GM19468 (cell line): ENCODE data around the gene MALRD1.
"Not testable (repeated sequence)": the region's sequence is repeated elsewhere in the genome, so short reads cannot be mapped to it uniquely, and the experiment has no call there.

Experiments used
- ATAC-seq: cut with Tn5 transposase; IDR thresholded peaks from one replicate; pipeline ENCODE4 v1.9.1; 2021; ENCODE audit warnings: mild to moderate bottlenecking, moderate library complexity, moderate number of reproducible peaks; ENCODE audit not compliant: unreplicated experiment; ENCODE audit errors: extremely low read depth

The MALRD1 gene

DNA sequence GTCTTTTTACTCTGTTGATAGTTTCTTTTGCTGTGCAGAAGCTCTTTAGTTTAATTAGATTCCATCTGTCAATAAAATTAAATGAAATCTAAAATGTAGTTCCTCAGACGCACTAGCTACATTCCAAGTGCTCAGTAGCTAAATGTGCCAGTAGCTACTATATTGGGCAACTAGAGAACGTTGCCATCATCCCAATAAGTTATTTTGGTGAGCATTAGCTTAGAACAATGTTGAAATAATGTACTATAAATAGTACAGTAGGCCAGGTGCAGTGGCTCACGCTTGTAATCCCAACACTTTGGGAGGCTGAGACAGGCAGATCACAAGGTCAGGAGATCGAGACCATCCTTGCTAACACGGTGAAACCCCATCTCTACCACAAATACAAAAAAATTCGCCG lies 690.6 kb downstream of the MALRD1 start:
- not testable (repeated sequence) for ATAC-seq

DNA sequence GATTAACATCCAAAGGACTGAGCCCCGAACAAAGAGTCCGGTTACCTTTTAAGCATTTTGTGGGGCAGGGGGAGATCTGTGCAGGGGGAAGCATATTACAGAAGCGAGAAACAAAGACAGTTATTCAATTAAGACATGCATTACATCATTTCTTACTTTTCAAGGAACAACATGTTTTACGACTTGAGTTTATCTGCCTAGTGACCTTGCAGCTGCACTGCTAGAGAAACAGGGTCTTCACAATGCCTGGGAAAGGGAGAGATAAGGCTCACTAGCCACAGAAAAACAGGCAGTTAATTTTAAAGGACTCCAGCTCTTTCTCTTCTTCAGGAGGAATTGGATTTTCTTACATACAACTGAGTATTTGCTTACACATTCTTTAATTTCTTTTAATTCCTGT lies 693.5 kb downstream of the MALRD1 start:
- not testable (repeated sequence) for ATAC-seq

DNA sequence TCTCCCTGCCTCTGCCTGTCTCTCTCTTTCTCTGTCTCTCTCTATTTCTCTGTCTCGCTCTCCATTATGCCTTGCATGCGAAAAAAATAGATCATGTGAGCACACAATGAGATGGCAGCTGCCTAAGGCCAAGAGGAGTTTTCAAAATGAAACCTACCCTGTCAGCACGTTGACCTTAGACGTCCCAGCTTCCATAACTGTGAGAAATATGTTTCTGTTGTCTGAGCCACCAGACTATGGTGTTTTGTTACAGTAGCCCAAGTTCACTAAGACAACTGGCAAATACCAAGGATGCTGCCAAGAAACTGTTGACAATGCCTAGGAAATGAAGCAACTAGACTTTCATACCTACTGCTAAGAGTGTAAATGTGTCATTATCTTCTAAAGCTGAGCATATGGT lies 697.1 kb downstream of the MALRD1 start:
- no peak for ATAC-seq

DNA sequence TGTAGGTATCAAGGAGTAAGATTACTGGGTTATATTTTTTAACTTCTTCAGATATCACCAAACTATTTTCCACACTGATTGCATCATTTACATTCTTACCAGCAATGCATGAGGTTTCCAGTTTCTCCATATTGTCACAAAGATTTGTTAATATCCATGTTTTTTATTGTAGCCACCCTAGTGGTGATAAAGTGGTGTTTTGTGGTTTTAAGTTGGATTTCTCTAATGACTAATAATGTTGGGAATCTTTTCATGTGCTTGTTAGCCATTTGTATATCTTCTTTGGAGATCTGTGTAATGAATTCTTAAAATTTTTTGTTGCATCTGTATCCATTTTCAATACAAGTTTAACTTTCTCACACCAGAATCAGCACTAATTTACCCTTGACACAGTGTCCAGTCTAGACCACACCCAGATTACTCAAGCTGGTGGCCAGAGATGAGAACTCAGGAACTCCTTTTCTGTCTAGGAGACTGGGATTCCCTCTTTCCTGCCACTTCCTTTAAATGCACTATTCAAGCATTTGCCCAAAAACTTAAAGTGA lies 700.7 kb downstream of the MALRD1 start:
- no peak for ATAC-seq

DNA sequence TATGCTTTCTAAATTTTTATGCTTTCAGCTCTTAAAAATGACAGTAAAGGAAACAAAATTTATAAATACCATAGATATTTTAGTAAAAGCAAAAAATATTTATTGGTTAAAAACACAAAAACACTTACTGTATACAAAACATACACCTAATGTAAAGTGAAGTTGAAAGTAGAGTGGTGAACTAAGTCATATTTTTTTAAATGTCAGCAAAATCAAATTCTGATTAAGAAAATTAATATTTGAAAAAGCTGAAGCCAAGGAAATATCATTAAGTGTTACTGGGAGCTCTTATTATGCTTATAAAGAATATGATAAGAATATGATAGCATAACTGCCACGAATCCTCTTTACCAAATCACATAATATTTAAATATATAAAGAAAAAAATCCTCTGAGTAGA lies 702.4 kb downstream of the MALRD1 start:
- ATAC-seq = no peak

DNA sequence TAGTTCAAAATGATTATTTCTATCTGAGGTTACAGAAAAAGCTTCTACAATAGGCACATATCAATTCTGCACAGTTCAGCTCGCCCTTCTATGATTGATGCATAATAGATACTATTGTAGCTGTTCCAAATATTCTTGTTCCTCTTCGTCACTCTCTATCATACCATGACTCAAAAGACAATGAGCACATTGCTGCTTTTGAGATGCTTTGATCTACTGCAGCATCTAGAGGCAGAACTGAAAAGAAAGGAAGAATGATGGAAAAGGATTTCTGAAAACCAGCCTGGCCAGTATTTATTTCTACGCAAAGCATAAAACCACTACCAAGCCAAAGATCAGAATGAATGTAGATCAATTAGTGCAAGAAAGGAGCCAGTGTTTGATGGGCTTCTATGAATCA lies 708.3 kb downstream of the MALRD1 start:
- no peak for ATAC-seq

DNA sequence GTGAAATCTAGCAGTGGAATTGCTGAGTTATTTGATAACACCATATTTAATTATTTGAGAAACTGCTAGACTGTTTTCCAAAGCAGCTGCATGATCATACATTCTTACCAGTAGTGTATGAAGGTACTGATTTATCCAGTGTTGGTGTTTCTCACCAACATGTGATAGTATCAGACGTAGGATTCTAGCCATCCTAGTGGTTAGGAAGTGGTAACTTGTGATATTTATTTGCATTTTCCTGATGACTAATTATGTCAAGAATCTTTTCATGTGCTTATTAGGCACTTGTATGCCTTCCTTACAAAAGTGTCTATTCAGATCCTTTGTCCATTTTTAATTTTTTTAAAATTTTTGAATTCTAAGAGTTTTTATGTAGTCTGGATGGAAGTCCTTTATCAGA lies 713.4 kb downstream of the MALRD1 start:
- no peak for ATAC-seq

DNA sequence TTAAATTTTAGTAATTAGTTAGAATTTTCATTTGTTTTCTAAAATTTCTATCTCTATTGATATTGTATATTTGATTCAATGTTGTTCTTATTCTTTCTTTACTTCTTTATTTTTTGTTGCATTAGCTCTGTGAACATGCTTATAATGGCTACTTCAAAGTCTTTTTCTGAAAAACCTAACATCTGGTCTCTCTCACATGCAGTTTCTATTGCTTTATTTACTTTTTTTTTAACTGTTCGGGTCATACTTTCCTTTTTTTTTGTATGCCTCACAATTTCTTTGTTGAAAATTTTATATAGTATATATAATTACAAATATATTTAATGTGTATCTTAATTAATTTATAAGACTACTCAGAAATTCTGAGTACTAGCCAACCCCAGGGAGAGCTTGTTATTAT lies 715.5 kb downstream of the MALRD1 start:
- no peak for ATAC-seq

DNA sequence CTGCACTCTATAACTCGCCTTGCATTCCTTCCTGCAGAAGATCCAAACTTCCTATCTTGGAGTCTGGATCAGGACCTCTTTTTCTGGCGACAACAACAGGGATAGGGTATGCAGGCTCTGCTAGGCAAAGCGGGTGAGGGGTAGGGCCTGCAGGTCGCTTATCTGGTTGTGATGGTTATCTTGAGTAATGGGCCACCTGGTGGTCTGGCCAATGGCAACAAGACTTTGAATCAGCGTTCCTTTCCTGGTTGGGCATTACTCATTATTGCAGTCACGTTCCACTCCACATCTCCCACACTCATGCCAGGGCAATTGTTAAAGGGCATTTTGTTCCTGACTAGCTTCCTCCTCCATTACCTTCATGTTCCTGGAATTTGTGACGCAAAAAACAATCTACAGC lies 719.3 kb downstream of the MALRD1 start:
- no peak for ATAC-seq

DNA sequence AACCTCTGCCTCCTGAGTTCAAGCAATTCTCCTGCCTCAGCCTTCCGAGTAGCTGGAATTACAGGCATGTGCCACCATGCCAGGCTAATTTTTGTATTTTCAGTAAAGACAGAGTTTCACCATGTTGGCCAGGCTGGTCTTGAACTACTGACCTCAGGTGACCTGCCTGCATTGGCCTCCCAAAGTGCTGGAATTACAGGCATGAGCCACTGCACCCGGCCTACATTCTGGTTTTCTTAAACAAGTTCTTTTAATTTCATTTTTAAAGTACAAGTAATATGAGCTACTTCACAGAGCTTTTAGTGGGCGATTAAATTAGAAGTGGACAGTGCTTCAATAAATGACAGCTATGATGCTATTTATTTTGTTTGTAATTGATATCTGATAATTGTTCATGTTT lies 721.2 kb downstream of the MALRD1 start:
- ATAC-seq = not testable (repeated sequence)

DNA sequence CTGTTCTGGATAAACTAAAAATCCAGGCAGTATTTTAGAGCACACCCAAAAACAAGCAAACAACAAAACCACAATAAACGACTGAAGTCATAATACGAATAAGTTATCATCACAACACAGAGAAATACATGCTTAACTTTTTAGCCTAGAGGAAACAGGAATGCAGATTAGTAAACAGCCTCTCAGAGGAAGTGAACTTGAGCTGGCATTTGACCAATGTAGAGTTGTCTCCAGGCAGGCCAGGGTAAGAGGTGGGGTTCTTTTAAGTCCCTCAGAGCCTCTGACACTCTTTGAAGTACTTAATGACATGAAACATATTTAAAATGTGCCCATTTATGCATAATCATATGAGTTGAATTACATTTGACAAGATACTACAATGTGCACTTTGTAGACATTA lies 724.4 kb downstream of the MALRD1 start:
- ATAC-seq = no peak

DNA sequence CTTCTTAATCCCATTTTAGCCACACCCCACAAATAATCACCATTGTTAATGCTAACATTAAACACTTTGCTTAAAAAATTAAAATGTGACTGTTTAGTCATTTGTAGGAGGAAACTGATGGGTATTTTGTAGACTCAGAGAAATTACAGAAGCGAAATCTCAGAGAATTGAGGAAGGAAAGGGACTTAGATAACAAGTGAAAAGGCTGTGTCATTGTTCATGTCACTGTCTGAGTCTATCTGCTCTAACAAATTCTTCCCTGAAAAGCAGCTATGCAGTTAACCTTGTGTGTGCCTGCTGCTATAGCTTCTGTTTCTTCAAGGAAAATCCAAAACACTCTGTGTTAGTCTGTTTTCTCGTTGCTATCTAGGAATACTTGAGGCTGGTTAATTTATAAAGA lies 726.7 kb downstream of the MALRD1 start:
- ATAC-seq = no peak

DNA sequence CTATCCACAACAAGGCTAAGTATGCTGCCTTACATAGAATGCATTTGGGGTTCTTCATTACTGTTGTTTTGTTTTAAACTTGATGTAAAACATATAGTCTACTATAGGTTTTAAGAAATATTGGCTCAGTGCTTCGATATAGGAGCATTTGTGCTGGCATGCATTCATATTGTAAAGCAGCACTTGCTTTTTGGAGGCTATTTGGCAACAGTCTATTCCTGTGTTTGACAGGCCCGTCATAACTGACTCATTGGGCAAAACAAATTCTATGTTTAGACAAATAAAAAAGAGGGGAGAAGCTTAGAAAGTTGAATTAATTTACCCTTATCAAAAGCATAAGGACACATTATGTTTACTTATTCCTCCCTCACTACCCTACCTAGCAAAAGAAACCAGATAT lies 729.2 kb downstream of the MALRD1 start:
- no peak for ATAC-seq

DNA sequence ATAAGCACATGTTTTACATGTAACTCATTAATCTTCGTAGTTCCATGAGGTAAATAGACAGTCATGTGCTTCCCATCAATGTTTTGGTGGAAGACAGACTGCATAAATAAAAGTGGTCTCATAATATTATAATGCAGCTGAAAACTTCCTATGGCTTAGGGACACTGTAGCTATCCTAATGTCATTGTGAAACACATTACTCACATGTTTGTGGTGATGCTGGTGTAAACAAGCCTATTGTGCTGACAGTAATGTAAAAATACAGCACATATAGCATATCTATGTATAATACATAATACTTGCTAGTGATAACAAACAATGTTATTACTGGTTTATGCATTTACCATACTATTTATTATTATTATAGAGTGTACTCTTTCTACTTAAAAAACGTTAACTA lies 730.4 kb downstream of the MALRD1 start:
- no peak for ATAC-seq

DNA sequence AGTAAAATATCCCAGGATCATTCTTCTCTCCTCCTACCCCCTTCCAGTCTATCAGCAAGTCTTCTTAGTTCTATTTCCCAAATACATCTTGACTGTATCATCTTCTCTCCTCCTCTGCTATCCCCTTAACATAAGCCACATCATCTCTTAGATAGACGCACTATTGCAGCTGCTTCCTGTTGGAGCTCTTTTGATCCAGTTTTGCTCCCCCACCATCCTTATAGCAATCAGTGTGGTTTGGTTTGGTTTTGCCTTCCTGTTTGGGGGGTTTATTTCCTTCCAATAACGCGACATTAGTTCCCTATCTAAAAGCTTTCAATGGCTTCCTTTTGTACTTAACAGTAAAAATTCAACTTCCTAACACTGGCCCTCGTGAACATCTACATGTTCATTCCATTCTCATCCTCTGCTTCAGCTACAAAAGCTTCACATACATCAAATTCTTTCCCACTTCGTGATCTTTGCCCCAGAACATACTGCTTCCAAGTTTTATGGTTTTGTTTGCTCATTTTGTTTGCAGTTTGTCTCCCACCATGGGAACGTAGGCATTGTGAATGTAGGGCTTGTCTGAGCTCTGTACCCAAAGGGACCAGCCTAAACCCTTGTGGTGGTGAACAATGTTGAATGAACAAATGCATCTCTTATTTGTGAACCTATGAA lies 734.0 kb downstream of the MALRD1 start:
- no peak for ATAC-seq

DNA sequence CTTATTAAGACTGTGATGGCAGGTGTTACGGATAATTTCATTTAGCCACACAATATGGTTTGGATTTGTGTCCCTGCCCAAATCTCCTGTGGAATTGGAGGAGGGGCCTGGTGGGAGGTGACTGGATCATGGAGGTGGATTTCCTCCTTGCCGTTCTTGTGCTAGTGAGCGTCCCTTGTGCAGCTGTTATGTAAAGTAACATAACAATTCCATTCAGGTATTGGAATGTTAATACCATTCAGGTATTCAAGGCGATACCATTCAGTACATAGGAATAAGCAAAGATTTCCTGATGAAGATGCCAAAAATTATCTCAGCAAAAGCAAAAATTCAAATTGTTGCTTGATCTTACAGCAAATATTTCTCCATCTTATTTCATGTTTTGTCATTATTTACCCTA lies 735.1 kb downstream of the MALRD1 start:
- ATAC-seq = no peak
